Measurements from ENCODE around the gene NTSR1. TPM values are rescaled to one million over a fixed set of nuclear protein-coding genes. Genes with fewer than 3 reads are reported as not detected.

NTSR1 gene
- total and polyA plus RNA-seq, 2 of the 8 experiments (the other 6 are each of a cell fraction or from before 2014, with no cell fraction given): 0.53 to 0.89 TPM

GRCh38 chr20:62736407-62737071 is 27.9 kb downstream of the NTSR1 start:
- H3K79me1 ChIP-seq (ENCODE audit: low read depth, low read length): no peaks in the 10 kb centered on the region
- H3K4me3 ChIP-seq (ENCODE audit: extremely low read depth in 1 of 4, insufficient read depth in 2 of 4, low read depth in 3 of 4, low read length in 4 of 4): no peak overlapping the region
- H2BK15ac ChIP-seq (ENCODE audit: low read length): no peak overlapping the region
- no peak overlapping the region for H2BK20ac ChIP-seq (ENCODE audit: low read length)
- H3K18ac ChIP-seq (ENCODE audit: extremely low read depth, low read length): no peak overlapping the region
- no peaks in the 10 kb centered on the region for H3K23me2 ChIP-seq (ENCODE audit: low read depth, low read length)
- H3K14ac ChIP-seq (ENCODE audit: insufficient read length): no peak overlapping the region
- H3K27ac ChIP-seq (ENCODE audit: low read depth, low read length): no peak overlapping the region
- H2BK120ac ChIP-seq (replicated peaks; ENCODE audit: low read depth, low read length): no peak overlapping the region
- H2BK12ac ChIP-seq (ENCODE audit: low read depth, low read length): no peak overlapping the region
- no peaks in the 10 kb centered on the region for H4K20me1 ChIP-seq (replicated peaks in 1 of 2; ENCODE audit: control insufficient read depth in 1 of 2, insufficient read depth in 2 of 2, low read length in 2 of 2)
- H3K56ac ChIP-seq (replicated peaks; ENCODE audit: insufficient read length, low read depth, low read length): no peak overlapping the region
- FAIRE-seq (no peak), DNase-seq (ENCODE audit: low read depth in 1 of 2, low spot score in 2 of 2) (no peak)
- peak overlapping the region; percentile 16; the same call in 1 of the 2 replicates for H4K8ac ChIP-seq (ENCODE audit: extremely low read depth, insufficient read depth, low read length)
- no peak overlapping the region for H2AFZ ChIP-seq (ENCODE audit: low read length)
- no peaks in the 10 kb centered on the region for H3K9me3 ChIP-seq (ENCODE audit: insufficient read depth in 2 of 2, low read depth in 1 of 2, low read length in 1 of 2)
- ChIA-PET CTCF (ENCODE audit: partially characterized antibody) (interaction anchor here (0.9 to 3.8 kb wide), 4 partner anchors 13 to 71 kb away, joined by 3 to 13 read pairs (median 8); no protein-coding TSS in a partner anchor), POLR2A (ENCODE audit: partially characterized antibody) (no interaction called here)
- H4K5ac ChIP-seq (ENCODE audit: insufficient read length, low read depth, low read length): no peak overlapping the region
- 78% methylated on average over 14 of the region's 14 CpGs; no CpG with 5 or more reads in 1 of the 2 experiments for WGBS, 2 experiments (ENCODE audit: extremely low coverage in 1 of 2, insufficient coverage in 1 of 2, insufficient read length in 1 of 2, insufficient replicate concordance in 2 of 2, low coverage in 1 of 2, low lambda C conversion rate in 2 of 2, missing lambda C conversion rate in 1 of 2)
- H3K27me3 ChIP-seq (replicated peaks in 1 of 4; ENCODE audit: control insufficient read depth in 3 of 4, extremely low read depth in 1 of 4, insufficient read depth in 3 of 4, low read length in 3 of 4): 0 out of 7 replicates have a peak, but pooled peaks cover 0 to 3% (median 0%) of the 10 kb centered on the region in 4 experiments
- H3K79me2 ChIP-seq (ENCODE audit: control insufficient read depth in 1 of 2, insufficient read depth in 2 of 2, low read length in 2 of 2): no peaks in the 10 kb centered on the region
- H3K36me3 ChIP-seq (ENCODE audit: control insufficient read depth in 2 of 4, insufficient read depth in 4 of 4, low read length in 3 of 4): no peaks in the 10 kb centered on the region
- H3K9ac ChIP-seq (replicated peaks in 1 of 4; ENCODE audit: extremely low read depth in 1 of 4, low read depth in 3 of 4, low read length in 3 of 4): no peak overlapping the region
- H4K91ac ChIP-seq (replicated peaks; ENCODE audit: insufficient read length, low read length): peak overlapping the region; percentile 19
- H2AK5ac ChIP-seq (ENCODE audit: low read depth, low read length): no peak overlapping the region
- H3K4me1 ChIP-seq (replicated peaks in 1 of 4; ENCODE audit: control insufficient read depth in 3 of 4, insufficient read depth in 4 of 4, low read length in 3 of 4): peaks cover 0 to 9% (median 3%) of the 10 kb centered on the region in 4 experiments; a peak in 4 of 7 replicates
- no peak overlapping the region for H3K4ac ChIP-seq (replicated peaks; ENCODE audit: insufficient read length, low read depth, low read length)
- no peak overlapping the region for H3K23ac ChIP-seq (ENCODE audit: insufficient read length)
- no peak overlapping the region for H3K4me2 ChIP-seq (ENCODE audit: insufficient read depth in 1 of 2, low read depth in 2 of 2, low read length in 2 of 2)
- H2BK5ac ChIP-seq (ENCODE audit: low read depth, low read length): no peak overlapping the region
- TF ChIP-seq SP2 (IDR thresholded peaks at IDR 0.05; ENCODE audit: low read length) (no peak), CEBPB (IDR thresholded peaks at IDR 0.05; ENCODE audit: low read depth, low read length) (no peak), CTCF (IDR thresholded peaks at IDR 0.05; ENCODE audit: control extremely low read depth in 1 of 3, insufficient read depth in 1 of 3, low read depth in 1 of 3, low read length in 3 of 3) (no peak), ATF2 (IDR thresholded peaks at IDR 0.05; ENCODE audit: low read length) (no peak), RXRA (IDR thresholded peaks at IDR 0.05; ENCODE audit: insufficient read depth, low read depth, low read length) (no peak), CBX8 (IDR thresholded peaks at IDR 0.05; ENCODE audit: borderline replicate concordance, low read depth, low read length) (no peak), SUZ12 (IDR thresholded peaks at IDR 0.05; ENCODE audit: low read length) (no peak), SP1 (IDR thresholded peaks at IDR 0.05; ENCODE audit: low read depth, low read length) (no peak), FOSL1 (IDR thresholded peaks at IDR 0.05; ENCODE audit: insufficient read depth, low read depth, low read length) (no peak)
